GM13976 (cell line): ENCODE measurements around the gene SSC5D.

Experiments used
- DNase-seq: peaks from one replicate; pipeline ENCODE4 v3.0.0; 2012; ENCODE audit warnings: low spot score
- CTCF ChIP-seq: IDR thresholded peaks from 2 replicates; pipeline ENCODE4 v1.5.1; 2012; ENCODE audit warnings: borderline replicate concordance, mild to moderate bottlenecking; ENCODE audit not compliant: insufficient read depth; ENCODE audit errors: extremely low read depth, missing control alignments, control extremely low read depth
- in situ Hi-C: fragments of 300-500 bp; cut with MboI; formaldehyde crosslinking; loops from one replicate; pipeline ENCODE4 v1.12.0; 2022; ENCODE audit warnings: low sequenced_read_pairs, mixed read lengths, inconsistent platforms; ENCODE audit not compliant: unreplicated experiment

Gene SSC5D

DNA sequence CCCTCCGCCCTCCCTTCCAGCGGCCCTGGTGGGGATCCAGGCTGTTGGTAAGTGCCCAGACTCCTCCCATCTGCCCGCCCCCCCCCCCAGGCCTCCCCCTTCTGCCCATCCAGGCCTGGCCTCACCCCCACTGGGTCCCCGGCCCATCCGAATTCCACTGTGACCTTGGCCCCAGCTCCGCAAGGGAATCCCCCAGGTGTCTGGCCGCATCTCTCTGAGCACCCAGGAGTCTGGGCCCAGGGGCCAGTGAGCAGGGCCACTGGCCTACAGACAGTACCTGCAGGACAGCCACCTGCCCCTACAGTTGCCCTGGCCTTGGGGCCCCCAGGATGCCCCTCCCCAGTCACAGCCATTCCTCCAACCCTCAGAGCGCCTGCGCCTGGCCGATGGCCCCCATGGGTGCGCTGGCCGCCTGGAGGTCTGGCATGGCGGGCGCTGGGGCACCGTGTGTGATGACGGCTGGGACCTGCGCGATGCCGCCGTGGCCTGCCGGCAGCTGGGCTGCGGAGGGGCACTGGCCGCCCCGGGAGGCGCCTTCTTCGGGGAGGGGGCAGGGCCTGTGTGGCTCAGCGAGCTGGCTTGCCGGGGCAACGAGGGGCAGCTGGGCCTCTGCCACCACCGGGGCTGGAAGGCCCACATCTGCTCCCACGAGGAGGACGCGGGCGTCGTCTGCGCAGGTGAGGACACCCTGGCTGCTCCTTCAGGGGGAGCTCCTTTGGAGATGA is 912 bp downstream of the SSC5D start:
- no peak for TF ChIP-seq CTCF
- no peak for DNase-seq
- in situ Hi-C loops: no loop called here

- in situ Hi-C loops: no loop called here
- no peak for DNase-seq
- no peak for TF ChIP-seq CTCF
Observed at GRCh38 chr19:55489711-55490477, 1.7 kb downstream of the SSC5D start.

DNA sequence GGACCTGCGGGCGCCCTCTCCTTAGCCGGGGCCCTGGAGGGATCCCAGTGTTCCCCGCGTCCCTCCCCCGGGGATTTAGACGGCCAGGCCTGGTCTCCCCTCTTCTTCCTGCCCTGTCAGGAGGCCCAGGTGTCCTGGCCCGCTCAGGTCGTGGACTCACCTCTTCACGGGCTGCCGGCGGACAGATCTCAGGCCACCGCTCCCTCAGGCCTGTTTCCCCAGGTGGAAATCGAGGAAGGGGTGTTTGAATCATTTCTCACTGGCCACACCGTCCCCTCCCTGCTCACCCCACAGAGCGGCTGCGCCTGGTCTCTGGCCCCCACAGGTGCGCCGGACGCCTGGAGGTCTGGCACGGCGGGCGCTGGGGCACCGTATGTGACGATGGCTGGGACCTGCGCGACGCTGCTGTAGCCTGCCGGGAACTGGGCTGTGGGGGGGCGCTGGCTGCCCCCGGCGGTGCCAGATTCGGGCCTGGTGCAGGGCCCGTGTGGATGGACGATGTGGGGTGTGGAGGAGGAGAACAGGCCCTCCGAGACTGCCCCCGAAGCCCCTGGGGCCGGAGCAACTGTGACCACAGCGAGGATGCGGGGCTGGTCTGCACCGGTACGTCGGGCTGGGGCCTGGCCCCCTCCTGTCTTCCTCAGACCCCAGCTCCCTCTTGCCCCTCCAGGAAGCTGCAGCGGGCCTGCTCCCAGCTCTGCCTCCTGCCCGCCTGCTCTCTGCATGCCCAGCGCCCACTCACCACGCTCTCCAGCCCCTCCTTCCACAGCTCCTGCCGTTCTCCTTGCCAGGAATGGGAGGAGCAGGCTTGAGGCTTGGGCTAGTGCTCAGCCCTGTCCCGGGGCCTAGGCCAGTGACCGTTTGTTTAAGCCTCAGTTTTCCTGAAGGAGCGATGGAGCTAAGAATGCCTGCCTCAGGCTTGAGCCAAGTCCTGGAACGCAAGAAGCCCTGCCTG is 2.5 kb downstream of the SSC5D start:
- DNase-seq: no peak
- no peak for TF ChIP-seq CTCF
- in situ Hi-C loops: no loop called here

DNA sequence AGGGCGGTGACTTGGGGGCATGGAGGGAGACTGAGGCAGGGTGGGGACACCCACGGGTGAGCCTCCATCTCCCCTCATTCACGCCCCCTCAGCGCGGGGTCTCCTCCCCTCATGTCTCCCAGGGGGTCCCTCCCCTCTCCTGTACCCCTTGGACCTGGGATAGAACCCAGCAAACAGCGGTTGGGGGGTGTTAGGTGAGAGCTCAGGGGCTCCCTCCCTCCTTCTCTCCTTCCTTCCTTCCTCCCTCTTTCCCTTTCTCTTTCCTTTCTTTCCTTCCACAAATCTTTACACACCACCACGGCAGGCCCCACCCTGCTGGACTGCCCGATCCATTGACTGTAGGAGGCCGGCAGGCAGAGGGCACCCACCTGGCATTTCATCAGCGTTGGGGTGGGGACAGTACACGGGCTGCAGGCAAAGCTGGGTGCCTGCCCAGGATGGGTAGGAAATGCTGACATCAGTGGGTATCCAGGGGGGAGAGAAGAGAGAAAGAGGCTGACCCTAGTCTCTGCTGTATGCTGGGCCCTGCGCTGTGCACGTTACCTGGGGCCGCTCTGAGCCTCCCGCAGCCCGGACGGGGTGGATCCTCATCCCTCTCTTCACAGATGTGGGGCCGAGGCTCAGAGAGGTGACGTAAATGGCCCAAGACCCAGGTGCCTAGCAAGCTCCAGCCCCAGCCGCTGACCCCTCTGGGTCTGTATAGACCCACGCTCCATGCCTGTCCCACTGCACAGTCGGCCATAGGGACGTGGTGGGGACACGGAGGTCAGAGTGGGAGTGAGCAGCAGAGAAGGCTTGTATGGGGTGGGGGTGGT is 3.5 kb downstream of the SSC5D start:
- TF ChIP-seq CTCF: no peak
- no peak for DNase-seq
- in situ Hi-C loops: no loop called here

DNA sequence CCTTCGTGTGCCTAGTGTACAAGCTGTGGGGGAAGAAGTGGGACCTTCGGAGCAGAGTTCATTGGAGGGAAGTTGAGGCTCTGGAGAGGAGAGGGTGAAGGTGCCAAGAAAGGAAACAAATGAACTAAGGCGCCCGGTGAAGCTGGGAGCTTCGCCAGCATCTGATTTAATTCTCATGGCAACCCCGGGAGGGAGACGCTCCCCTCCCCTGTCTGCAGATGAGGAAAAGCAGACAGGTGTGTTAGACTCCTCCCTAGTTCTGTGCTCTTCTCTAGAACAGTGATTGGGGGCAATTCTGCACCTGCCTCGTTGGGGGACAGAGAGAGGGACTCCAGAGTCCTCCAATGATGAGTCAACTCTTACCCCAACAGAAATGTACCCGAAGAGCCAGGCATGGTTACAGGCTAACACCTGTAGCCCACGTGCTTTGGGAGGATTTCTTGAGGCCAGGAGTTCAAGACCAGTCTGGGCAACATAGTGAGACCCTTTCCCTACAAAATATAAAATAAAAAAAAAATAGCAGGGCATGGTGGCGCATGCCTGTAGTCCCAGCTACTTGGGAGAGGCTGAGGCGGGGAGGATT is 4.2 kb downstream of the SSC5D start:
- no peak for TF ChIP-seq CTCF
- DNase-seq: no peak
- in situ Hi-C loops: no loop called here
